HepG2 (cell line): ENCODE results near the gene CIAO2B. TPM values are rescaled to one million over a fixed set of nuclear protein-coding genes. Genes with fewer than 3 reads are reported as not detected.

Experiments
- ATAC-seq: fragments of 200-7000 bp; cut with Tn5 transposase; 3 replicates; pipeline ENCODE4 v1.9.1; 2020; ENCODE audit warnings: mild to moderate bottlenecking, moderate library complexity
- BruUV-seq: library from RNA; stranded (reverse); fragments of 400-500 nt; replicated peaks from 2 replicates; lab custom pipeline; 2021; lab: Mats Ljungman, UMichigan
- CTCF ChIA-PET: fragments of 300-600 bp; formaldehyde crosslinking; extraction: SDS; loops from one replicate; lab custom pipeline; 2021; ENCODE audit warnings: low total read pairs, inconsistent platforms, low intra/inter-chr PET ratio; lab: Yijun Ruan, JAX
- POLR2A ChIA-PET: fragments of 350-600 bp; sonication (Branson Sonifier 250); formaldehyde crosslinking; loops from one replicate; lab custom pipeline; 2020; ENCODE audit warnings: antibody characterized with exemption, inconsistent platforms; lab: Yijun Ruan, JAX
- DNase-seq: peaks from one replicate; pipeline ENCODE4 v3.0.0-alpha.2; 2015; ENCODE audit warnings: low spot score
- FAIRE-seq: peaks from 3 replicates; lab custom pipeline; 2011; peaks lifted over from hg19 to GRCh38; lab: Jason Lieb, UNC
- H2AFZ ChIP-seq: one replicate; pipeline ENCODE4 v1.6.1; 2011; ENCODE audit warnings: low read length, inconsistent platforms
- H3K27ac ChIP-seq: fragments of 300-600 bp; 3 replicates; pipeline ENCODE4 v1.8.0; 2011; ENCODE audit warnings: mixed run types, mild to moderate bottlenecking, mixed read lengths, low read length, inconsistent platforms; ENCODE audit not compliant: insufficient read depth; ENCODE audit errors: extremely low read length
- H3K27me3 ChIP-seq, 2 experiments: fragments of 200-600 bp in 1 of 2; 2 replicates in 1 of 2; 3 replicates in 1 of 2; pipeline versions ENCODE4 v1.6.0 to v1.8.0; 2011; ENCODE audit warnings: low read length in 2 of 2, mild to moderate bottlenecking in 2 of 2, moderate library complexity in 2 of 2, inconsistent platforms in 1 of 2; ENCODE audit not compliant: insufficient read depth in 2 of 2, control insufficient read depth in 1 of 2
- H3K36me3 ChIP-seq, 2 experiments: fragments of 200-600 bp in 1 of 2; replicated peaks in 1 of 2; 2 replicates in 1 of 2; 3 replicates in 1 of 2; pipeline versions ENCODE4 v1.5.1 to v1.8.0; 2011; ENCODE audit warnings: low read length in 2 of 2, inconsistent platforms in 1 of 2; ENCODE audit not compliant: insufficient read depth in 2 of 2, control insufficient read depth in 1 of 2
- H3K4me1 ChIP-seq: 2 replicates; pipeline ENCODE4 v1.5.1; 2012; ENCODE audit warnings: low read length, inconsistent platforms; ENCODE audit not compliant: insufficient read depth
- H3K4me2 ChIP-seq: 2 replicates; pipeline ENCODE4 v1.6.0; 2011; ENCODE audit warnings: low read depth, low read length, inconsistent platforms
- H3K4me3 ChIP-seq, 3 experiments: fragments of 200-600 bp in 1 of 3; sonication (generic), shearing (Covaris generic) in 1 of 3; replicated peaks in 1 of 3; 2 replicates each; pipeline ENCODE4 v1.5.1; 2011 to 2016; ENCODE audit warnings: low read length in 3 of 3, inconsistent platforms in 2 of 3, low read depth in 2 of 3, mild to moderate bottlenecking in 2 of 3, control low read depth in 1 of 3, mixed read lengths in 1 of 3; ENCODE audit not compliant: insufficient read depth in 1 of 3
- H3K79me2 ChIP-seq: one replicate; pipeline ENCODE4 v1.6.1; 2011; ENCODE audit warnings: low read length, inconsistent platforms; ENCODE audit not compliant: insufficient read depth
- H3K9ac ChIP-seq: 2 replicates; pipeline ENCODE4 v1.6.0; 2011; ENCODE audit warnings: mild to moderate bottlenecking, low read depth, low read length, inconsistent platforms; ENCODE audit not compliant: insufficient read depth
- H3K9me3 ChIP-seq: 2 replicates; pipeline ENCODE4 v1.5.1; 2012; ENCODE audit warnings: mild to moderate bottlenecking, low read length
- H4K20me1 ChIP-seq: 2 replicates; pipeline ENCODE4 v1.6.0; 2011; ENCODE audit warnings: inconsistent platforms, mild to moderate bottlenecking, low read length, moderate library complexity; ENCODE audit not compliant: insufficient read depth
- HNF4A ChIP-seq: sonication (generic); formaldehyde crosslinking; IDR thresholded peaks from 2 replicates; pipeline ENCODE4 v1.4.0; 2020; ENCODE audit warnings: missing genetic modification reagents
- HNRNPL ChIP-seq: fragments of 200-400 bp; formaldehyde crosslinking; IDR thresholded peaks from 2 replicates; pipeline ENCODE4 v1.6.1; 2017; ENCODE audit warnings: mild to moderate bottlenecking, low read depth, low read length
- NCOR1 ChIP-seq: fragments of 200-600 bp; sonication (generic); IDR thresholded peaks from 2 replicates; pipeline ENCODE4 v1.7.0; 2017; ENCODE audit warnings: antibody characterized with exemption, low read length, borderline replicate concordance
- PAXIP1 ChIP-seq: sonication (generic); formaldehyde crosslinking; conservative IDR thresholded peaks from 2 replicates; pipeline ENCODE4 v1.4.0; 2020; ENCODE audit warnings: mild to moderate bottlenecking, missing genetic modification reagents, moderate library complexity
- PHF20 ChIP-seq: sonication (generic); formaldehyde crosslinking; IDR thresholded peaks from 2 replicates; pipeline ENCODE4 v1.5.0; 2020; ENCODE audit warnings: mild to moderate bottlenecking, missing genetic modification reagents
- RFX3 ChIP-seq: IDR thresholded peaks from 2 replicates; pipeline ENCODE4 v1.6.1; 2016; ENCODE audit warnings: missing biosample characterization, missing genetic modification reagents
- ZBTB33 ChIP-seq: sonication (generic); formaldehyde crosslinking; IDR thresholded peaks from 2 replicates; pipeline ENCODE4 v1.4.0; 2020; ENCODE audit warnings: missing genetic modification reagents
- ZNF3 ChIP-seq: IDR thresholded peaks from 2 replicates; pipeline ENCODE4 v1.7.0; 2017; ENCODE audit warnings: inconsistent platforms
- ZNF879 ChIP-seq: sonication (generic); formaldehyde crosslinking; IDR thresholded peaks from 2 replicates; pipeline ENCODE4 v1.8.1; 2023; ENCODE audit warnings: missing genetic modification reagents
- WGBS: methylation state at CpG from one replicate; pipeline ENCODE4 v1.1.6; 2017; ENCODE audit warnings: low lambda C conversion rate; 5-methylcytosine and 5-hydroxymethylcytosine counted together
- in situ Hi-C: cut with HindIII; loops from 2 replicates; pipeline ENCODE4 v1.10.0; 2017; ENCODE audit warnings: low pct_unique_long_range_greater_than_20kb; ENCODE audit not compliant: extremely low pct_ligation_motif_present
- intact Hi-C: fragments of 100-400 bp; cut with micrococcal nuclease; formaldehyde crosslinking; loops from one replicate; pipeline ENCODE4 v1.10.0; 2022; ENCODE audit not compliant: unreplicated experiment
- polyA plus RNA-seq, 8 experiments: library from polyadenylated mRNA; depleted of rRNA in 3 of 8; stranded (reverse) in 7 of 8; unstranded in 1 of 8; fragments of >200 nt; fragmentation: Illumina TruSeq in 4 of 8; extraction: Trizol in 4 of 8; gene quantifications; 2 replicates each; pipeline versions ENCODE4 v1.2.1 to v1.2.3, GENCODE V29; 2011 to 2016; ENCODE audit warnings: low read depth in 4 of 8, missing spikeins in 1 of 8, mixed read lengths in 1 of 8; ENCODE audit not compliant: insufficient read depth in 1 of 8
- total RNA-seq, 5 experiments: library from RNA; depleted of rRNA; stranded (reverse); fragments of >200 nt; fragmentation: Illumina TruSeq; extraction: Trizol; gene quantifications; 2 replicates each; pipeline ENCODE4 v1.2.3, GENCODE V29; 2016; ENCODE audit warnings: low read depth in 1 of 5

The CIAO2B gene
- total and polyA plus RNA-seq, 2 of the 13 experiments (the other 11 are each of a cell fraction or from before 2014, with no cell fraction given): 157 to 293 TPM

- TF ChIP-seq ZNF879 (CRISPR knock-in tag): no peak
- TF ChIP-seq RFX3 (CRISPR knock-in tag): no peak
- TF ChIP-seq, all 625 proteins: peak for 0
These were observed 42.4 kb downstream of the CIAO2B start (continued) for GRCh38 chr16:66891797-66892196.

- Histone ChIP-seq H3K4me1 (peaks cover 33% of the 10 kb centered on the region), H3K4me2 (no peak overlapping the region), H3K4me3 (no peak overlapping the region), H2AFZ (no peak overlapping the region), H3K9ac (no peak overlapping the region), H3K9me3 (no peaks in the 10 kb centered on the region), H3K79me2 (no peaks in the 10 kb centered on the region), H3K27me3 (peaks cover 0 to 2% of the 10 kb centered on the region in 2 experiments; a peak in 1 of 5 replicates), H4K20me1 (no peaks in the 10 kb centered on the region), H3K36me3 (peaks cover 5 to 11% of the 10 kb centered on the region in 2 experiments; a peak in 4 of 5 replicates), H3K27ac (peak overlapping the region; percentile 19)
- ATAC-seq: no peak
- ChIA-PET POLR2A (interaction anchor here (0.9 to 4.0 kb wide), 3 partner anchors 11 to 70 kb away, joined by 3 to 15 read pairs (median 4); partner anchors contain the start of genes CES3 and PDP2), CTCF (no interaction called here)
- WGBS: 72% methylated on average over 4 of the region's 4 CpGs
- intact Hi-C loops: loop anchor here (10.0 kb wide), 1 partner anchor 263 kb away; the partner anchor contains the start of genes B3GNT9, FBXL8 and TRADD
- BruUV-seq: no TSS peak
- TF ChIP-seq NCOR1 (peak; percentile 20; the same call in 1 of the 2 replicates), ZNF3 (CRISPR knock-in tag) (no peak), HNRNPL (0 out of 2 replicates have a peak, but pooled peaks have one; percentile 32), HNF4A (CRISPR knock-in tag) (peak; percentile 73), PAXIP1 (CRISPR knock-in tag) (0 out of 2 replicates have a peak, but pooled peaks have one; percentile 15), PHF20 (CRISPR knock-in tag) (no peak), ZBTB33 (CRISPR knock-in tag) (0 out of 2 replicates have a peak, but pooled peaks have one; percentile 45)
- TF ChIP-seq, all 625 proteins: peak for 5
- in situ Hi-C loops: no loop called here
- no peak for DNase-seq
- FAIRE-seq: no peak
These were observed 42.8 kb downstream of the CIAO2B start for GRCh38 chr16:66891360-66891759.
